GM18907 (cell line): ENCODE measurements around the gene ESR1.
"Not testable (repeated sequence)": the region's sequence is repeated elsewhere in the genome, so short reads cannot be mapped to it uniquely, and the experiment has no call there.

ENCODE experiments used
- ATAC-seq: cut with Tn5 transposase; IDR thresholded peaks from one replicate; pipeline ENCODE4 v1.9.1; 2021; ENCODE audit warnings: mild to moderate bottlenecking, moderate library complexity; ENCODE audit not compliant: unreplicated experiment

The ESR1 gene

GRCh38 chr6:151964412-151964811 lies 156.9 kb downstream of the ESR1 start:
- ATAC-seq: not testable (repeated sequence)

- no peak for ATAC-seq
Observed at GRCh38 chr6:151974061-151974617, 166.7 kb downstream of the ESR1 start.

- no peak for ATAC-seq
Observed at GRCh38 chr6:151975795-151976194, 168.3 kb downstream of the ESR1 start.

- not testable (repeated sequence) for ATAC-seq
Observed at GRCh38 chr6:151988199-151988598, 180.7 kb downstream of the ESR1 start.

GRCh38 chr6:151992091-151992490 lies 184.6 kb downstream of the ESR1 start:
- ATAC-seq: no peak

GRCh38 chr6:151993364-151993763 lies 185.9 kb downstream of the ESR1 start:
- no peak for ATAC-seq

- ATAC-seq: no peak
Observed at GRCh38 chr6:151998784-151999183, 191.3 kb downstream of the ESR1 start.

- ATAC-seq: no peak
Observed at GRCh38 chr6:151999194-151999593, 191.7 kb downstream of the ESR1 start.

- ATAC-seq: no peak
Observed at GRCh38 chr6:152001408-152001807, 193.9 kb downstream of the ESR1 start.

GRCh38 chr6:152002306-152002705 lies 194.8 kb downstream of the ESR1 start:
- no peak for ATAC-seq

GRCh38 chr6:152004036-152004566 lies 196.6 kb downstream of the ESR1 start:
- no peak for ATAC-seq

- ATAC-seq: no peak
Observed at GRCh38 chr6:152004896-152005295, 197.4 kb downstream of the ESR1 start.

GRCh38 chr6:152008779-152009178 lies 201.3 kb downstream of the ESR1 start:
- no peak for ATAC-seq

GRCh38 chr6:152012227-152012626 lies 204.7 kb downstream of the ESR1 start:
- no peak for ATAC-seq

GRCh38 chr6:152018876-152019275 lies 211.4 kb downstream of the ESR1 start:
- ATAC-seq: no peak

- no peak for ATAC-seq
Observed at GRCh38 chr6:152022303-152022702, 214.8 kb downstream of the ESR1 start.

- no peak for ATAC-seq
Observed at GRCh38 chr6:152023613-152024012, 216.1 kb downstream of the ESR1 start.

GRCh38 chr6:152026291-152026690 lies 218.8 kb downstream of the ESR1 start:
- ATAC-seq: no peak

GRCh38 chr6:152026744-152027143 lies 219.3 kb downstream of the ESR1 start:
- ATAC-seq: not testable (repeated sequence)

GRCh38 chr6:152033765-152034164 lies 226.3 kb downstream of the ESR1 start:
- ATAC-seq: not testable (repeated sequence)

- no peak for ATAC-seq
Observed at GRCh38 chr6:152034631-152035030, 227.1 kb downstream of the ESR1 start.

GRCh38 chr6:152046118-152046517 lies 238.6 kb downstream of the ESR1 start:
- no peak for ATAC-seq

GRCh38 chr6:152048921-152049320 lies 241.4 kb downstream of the ESR1 start:
- no peak for ATAC-seq
